OCI-LY3 (cell line): ENCODE data around the gene IGF2.

Experiments used
- EZH2phosphoT487 ChIP-seq: fragments of 200-600 bp; shearing (Covaris generic); IDR thresholded peaks from 2 replicates; pipeline ENCODE4 v1.6.1; 2018; ENCODE audit warnings: antibody characterized with exemption, mixed run types, low read depth
- TF ChIP-seq, protein P1 (sequence below): fragments of 200-600, 300-600 bp; sonication (generic); IDR thresholded peaks from 2 replicates; pipeline ENCODE4 v1.5.1; 2014; ENCODE audit warnings: antibody characterized with exemption, low read length, low read depth

- TF ChIP-seq, protein P1, sequence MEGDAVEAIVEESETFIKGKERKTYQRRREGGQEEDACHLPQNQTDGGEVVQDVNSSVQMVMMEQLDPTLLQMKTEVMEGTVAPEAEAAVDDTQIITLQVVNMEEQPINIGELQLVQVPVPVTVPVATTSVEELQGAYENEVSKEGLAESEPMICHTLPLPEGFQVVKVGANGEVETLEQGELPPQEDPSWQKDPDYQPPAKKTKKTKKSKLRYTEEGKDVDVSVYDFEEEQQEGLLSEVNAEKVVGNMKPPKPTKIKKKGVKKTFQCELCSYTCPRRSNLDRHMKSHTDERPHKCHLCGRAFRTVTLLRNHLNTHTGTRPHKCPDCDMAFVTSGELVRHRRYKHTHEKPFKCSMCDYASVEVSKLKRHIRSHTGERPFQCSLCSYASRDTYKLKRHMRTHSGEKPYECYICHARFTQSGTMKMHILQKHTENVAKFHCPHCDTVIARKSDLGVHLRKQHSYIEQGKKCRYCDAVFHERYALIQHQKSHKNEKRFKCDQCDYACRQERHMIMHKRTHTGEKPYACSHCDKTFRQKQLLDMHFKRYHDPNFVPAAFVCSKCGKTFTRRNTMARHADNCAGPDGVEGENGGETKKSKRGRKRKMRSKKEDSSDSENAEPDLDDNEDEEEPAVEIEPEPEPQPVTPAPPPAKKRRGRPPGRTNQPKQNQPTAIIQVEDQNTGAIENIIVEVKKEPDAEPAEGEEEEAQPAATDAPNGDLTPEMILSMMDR = no peak
- TF ChIP-seq EZH2phosphoT487 = no peak
Observed at GRCh38 chr11:2157294-2158040, 18.3 kb upstream of the IGF2 start.
